ENCODE results near the gene EGFR.

DNA sequence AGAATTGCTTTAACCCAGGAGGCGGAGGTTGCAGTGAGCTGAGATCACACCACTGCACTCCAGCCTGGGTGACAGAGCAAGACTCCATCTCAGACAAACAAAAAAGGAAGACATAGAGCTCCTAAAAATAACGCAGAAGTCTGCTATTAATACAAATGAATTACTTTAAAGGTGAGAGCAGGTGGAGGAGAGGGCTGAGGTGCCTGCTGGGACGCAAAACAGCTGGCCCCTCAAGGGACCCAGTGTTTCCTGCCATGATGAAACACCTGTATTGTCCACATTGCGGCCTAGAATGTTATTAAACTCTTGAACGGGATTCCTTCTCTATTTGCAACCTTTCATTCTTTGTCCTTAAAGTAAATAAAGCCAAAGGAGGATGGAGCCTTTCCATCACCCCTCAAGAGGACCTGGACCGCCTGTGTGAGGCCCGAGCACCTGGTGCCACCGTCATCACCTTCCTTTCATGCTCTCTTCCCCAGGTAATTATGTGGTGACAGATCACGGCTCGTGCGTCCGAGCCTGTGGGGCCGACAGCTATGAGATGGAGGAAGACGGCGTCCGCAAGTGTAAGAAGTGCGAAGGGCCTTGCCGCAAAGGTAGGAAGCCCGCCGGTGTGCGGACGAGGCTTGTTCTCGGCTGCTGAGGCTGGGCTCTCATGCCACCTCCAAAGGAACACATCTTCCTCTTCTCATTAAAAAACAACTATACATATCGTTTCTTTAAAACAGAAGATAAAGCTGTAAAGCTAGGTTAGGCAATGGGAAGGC is 136.7 kb downstream of the EGFR start:
- TF ChIP-seq, protein P1, sequence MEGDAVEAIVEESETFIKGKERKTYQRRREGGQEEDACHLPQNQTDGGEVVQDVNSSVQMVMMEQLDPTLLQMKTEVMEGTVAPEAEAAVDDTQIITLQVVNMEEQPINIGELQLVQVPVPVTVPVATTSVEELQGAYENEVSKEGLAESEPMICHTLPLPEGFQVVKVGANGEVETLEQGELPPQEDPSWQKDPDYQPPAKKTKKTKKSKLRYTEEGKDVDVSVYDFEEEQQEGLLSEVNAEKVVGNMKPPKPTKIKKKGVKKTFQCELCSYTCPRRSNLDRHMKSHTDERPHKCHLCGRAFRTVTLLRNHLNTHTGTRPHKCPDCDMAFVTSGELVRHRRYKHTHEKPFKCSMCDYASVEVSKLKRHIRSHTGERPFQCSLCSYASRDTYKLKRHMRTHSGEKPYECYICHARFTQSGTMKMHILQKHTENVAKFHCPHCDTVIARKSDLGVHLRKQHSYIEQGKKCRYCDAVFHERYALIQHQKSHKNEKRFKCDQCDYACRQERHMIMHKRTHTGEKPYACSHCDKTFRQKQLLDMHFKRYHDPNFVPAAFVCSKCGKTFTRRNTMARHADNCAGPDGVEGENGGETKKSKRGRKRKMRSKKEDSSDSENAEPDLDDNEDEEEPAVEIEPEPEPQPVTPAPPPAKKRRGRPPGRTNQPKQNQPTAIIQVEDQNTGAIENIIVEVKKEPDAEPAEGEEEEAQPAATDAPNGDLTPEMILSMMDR (IDR thresholded peaks at IDR 0.05; ENCODE audit: extremely low read depth in 1 of 2, insufficient read depth in 1 of 2, low read depth in 1 of 2, low read length in 2 of 2) = no peak
- TF ChIP-seq POLR2A (IDR thresholded peaks at IDR 0.05; ENCODE audit: low read depth, low read length) (no peak), JUN (IDR thresholded peaks at IDR 0.05; ENCODE audit: borderline replicate concordance, insufficient read depth, insufficient read length, low read depth) (no peak), MYC (IDR thresholded peaks at IDR 0.05; ENCODE audit: low read depth, low read length) (no peak)

All from endothelial cell of umbilical vein (primary cell).